ENCODE results near the gene GID4. TPM values are rescaled to one million over a fixed set of nuclear protein-coding genes. Genes with fewer than 3 reads are reported as not detected.

GID4 gene
- total and polyA plus RNA-seq, 2 of the 13 experiments (the other 11 are each of a cell fraction or from before 2014, with no cell fraction given): 4.3 to 6.1 TPM

DNA sequence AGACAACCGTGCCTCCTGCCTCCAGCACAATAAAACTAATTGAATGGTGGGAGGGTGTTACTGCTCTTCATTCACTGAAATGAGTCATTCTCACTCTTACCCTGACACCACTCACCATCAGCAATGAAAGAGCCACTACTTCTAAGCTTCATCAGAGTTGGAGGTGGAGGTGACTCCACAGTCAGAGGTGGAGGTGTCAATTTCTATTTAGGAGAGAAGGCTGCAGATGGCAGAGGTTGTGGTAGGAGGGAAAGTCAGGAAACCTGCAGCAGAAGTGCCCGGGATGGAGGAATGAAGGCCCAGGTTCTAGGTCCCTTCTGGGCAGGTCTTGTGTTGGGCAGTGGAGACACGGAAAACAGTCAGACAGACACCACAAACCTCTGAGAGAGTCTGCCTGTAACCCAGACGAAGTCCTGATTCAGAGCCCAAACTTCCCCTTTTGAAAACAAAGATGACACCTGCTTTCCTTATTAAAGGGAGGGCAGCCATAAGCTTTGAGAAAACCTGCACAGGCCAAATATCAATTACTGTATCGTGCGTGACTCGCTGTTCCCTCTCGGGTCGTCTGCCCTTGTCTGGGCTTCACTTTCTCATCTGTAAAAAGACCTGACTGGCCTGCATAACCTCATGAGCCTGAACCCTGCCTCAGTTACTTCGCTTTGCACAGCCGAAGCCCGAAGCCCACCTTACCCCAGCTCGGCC lies 908 bp upstream of the GID4 start (continued):
- TF ChIP-seq CBX1 (IDR thresholded peaks at IDR 0.05; ENCODE audit: low read depth): no peak
- no peak for TF ChIP-seq MIXL1 (CRISPR knock-in tag; IDR thresholded peaks at IDR 0.05)
- TF ChIP-seq GABPB1 (CRISPR knock-in tag; IDR thresholded peaks at IDR 0.05): no peak
- TF ChIP-seq ZNF660 (CRISPR knock-in tag; IDR thresholded peaks at IDR 0.05; ENCODE audit: borderline replicate concordance, low read depth): no peak
- TF ChIP-seq, protein P1, sequence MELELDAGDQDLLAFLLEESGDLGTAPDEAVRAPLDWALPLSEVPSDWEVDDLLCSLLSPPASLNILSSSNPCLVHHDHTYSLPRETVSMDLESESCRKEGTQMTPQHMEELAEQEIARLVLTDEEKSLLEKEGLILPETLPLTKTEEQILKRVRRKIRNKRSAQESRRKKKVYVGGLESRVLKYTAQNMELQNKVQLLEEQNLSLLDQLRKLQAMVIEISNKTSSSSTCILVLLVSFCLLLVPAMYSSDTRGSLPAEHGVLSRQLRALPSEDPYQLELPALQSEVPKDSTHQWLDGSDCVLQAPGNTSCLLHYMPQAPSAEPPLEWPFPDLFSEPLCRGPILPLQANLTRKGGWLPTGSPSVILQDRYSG (CRISPR knock-in tag; IDR thresholded peaks at IDR 0.05): no peak
- TF ChIP-seq, protein P2, sequence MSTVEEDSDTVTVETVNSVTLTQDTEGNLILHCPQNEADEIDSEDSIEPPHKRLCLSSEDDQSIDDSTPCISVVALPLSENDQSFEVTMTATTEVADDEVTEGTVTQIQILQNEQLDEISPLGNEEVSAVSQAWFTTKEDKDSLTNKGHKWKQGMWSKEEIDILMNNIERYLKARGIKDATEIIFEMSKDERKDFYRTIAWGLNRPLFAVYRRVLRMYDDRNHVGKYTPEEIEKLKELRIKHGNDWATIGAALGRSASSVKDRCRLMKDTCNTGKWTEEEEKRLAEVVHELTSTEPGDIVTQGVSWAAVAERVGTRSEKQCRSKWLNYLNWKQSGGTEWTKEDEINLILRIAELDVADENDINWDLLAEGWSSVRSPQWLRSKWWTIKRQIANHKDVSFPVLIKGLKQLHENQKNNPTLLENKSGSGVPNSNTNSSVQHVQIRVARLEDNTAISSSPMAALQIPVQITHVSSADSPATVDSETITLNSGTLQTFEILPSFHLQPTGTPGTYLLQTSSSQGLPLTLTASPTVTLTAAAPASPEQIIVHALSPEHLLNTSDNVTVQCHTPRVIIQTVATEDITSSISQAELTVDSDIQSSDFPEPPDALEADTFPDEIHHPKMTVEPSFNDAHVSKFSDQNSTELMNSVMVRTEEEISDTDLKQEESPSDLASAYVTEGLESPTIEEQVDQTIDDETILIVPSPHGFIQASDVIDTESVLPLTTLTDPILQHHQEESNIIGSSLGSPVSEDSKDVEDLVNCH (CRISPR knock-in tag; IDR thresholded peaks at IDR 0.05): no peak
- no peak for TF ChIP-seq HMG20B (CRISPR knock-in tag; conservative IDR thresholded peaks at IDR 0.05)
- TF ChIP-seq FIP1L1 (IDR thresholded peaks at IDR 0.05; ENCODE audit: borderline replicate concordance, insufficient read depth, low read depth, low read length): no peak
- TF ChIP-seq SIX4 (CRISPR knock-in tag; IDR thresholded peaks at IDR 0.05): 0 out of 2 replicates have a peak, but pooled peaks have one; percentile 1
- TF ChIP-seq, protein P3, sequence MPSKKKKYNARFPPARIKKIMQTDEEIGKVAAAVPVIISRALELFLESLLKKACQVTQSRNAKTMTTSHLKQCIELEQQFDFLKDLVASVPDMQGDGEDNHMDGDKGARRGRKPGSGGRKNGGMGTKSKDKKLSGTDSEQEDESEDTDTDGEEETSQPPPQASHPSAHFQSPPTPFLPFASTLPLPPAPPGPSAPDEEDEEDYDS (CRISPR knock-in tag; IDR thresholded peaks at IDR 0.05): no peak

Measured in HepG2 (cell line).